NK-92 treated with Interleukin-12 subunit alpha and Interleukin-12 subunit beta, amount 100 ng/mL, for 24 hours (cell line): ENCODE data around the gene LRCH3.
"Not testable (repeated sequence)": the region's sequence is repeated elsewhere in the genome, so short reads cannot be mapped to it uniquely, and the experiment has no call there.

Experiments
- DNase-seq: peaks from one replicate; lab custom pipeline; 2025; lab: John Stamatoyannopoulos, UW

The LRCH3 gene

DNA sequence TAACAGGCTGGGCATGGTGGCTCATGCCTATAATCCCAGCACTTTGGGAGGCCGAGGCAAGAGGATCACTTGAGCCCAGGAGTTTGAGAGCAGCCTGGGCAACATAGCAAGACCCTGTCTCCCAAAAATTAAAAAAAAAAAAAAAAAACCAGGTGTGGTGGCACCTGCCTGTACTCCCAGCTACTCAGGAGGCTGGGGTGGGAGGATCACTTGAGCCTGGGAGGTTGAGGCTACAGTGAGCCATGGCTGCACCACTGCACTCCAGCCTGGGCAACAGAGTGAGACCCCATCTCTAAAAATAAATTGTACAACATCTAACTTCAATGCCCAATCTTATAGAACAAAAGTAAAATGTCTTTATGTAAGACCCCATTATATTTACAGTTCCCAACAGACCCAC lies 95.0 kb downstream of the LRCH3 start:
- DNase-seq = not testable (repeated sequence)

DNA sequence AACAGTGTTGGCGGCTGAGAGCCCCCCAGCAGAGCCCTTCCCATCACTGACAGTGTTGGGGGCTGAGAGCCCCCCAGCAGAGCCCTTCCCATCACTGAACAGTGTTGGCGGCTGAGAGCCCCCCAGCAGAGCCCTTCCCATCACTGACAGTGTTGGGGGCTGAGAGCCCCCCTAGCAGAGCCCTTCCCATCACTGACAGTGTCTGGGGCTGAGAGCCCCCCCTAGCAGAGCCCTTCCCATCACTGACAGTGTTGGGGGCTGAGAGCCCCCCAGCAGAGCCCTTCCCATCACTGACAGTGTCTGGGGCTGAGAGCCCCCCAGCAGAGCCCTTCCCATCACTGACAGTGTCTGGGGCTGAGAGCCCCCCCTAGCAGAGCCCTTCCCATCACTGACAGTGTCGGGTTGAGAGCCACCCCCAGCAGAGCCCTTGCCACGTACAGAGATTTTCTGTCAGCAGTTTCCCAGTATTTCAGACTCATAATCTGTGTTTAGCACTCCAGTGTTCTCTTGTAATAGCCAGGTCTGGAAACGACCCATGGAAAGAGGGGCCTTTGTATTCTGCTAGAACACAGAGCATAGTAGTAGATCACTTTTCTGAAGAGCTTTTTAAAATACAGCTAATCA lies 96.5 kb downstream of the LRCH3 start:
- not testable (repeated sequence) for DNase-seq

DNA sequence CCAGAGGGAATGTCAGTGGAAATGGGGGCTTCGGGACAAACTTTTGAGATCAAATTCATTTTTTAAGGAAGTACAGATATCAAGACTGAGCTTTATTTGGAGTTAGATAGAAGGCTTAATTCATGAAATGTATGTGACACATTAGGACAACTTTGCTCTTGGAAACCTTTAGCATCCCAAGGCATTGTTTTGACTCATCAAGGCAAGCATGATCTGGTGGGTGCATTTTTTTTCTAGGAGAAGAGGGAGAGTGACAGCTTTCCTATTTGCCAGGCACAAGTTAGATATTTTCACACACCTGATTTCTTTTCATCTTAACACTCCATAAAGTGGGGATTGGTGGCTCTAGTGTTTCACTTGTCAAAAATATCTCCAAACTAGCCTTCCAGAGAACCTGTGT lies 97.5 kb downstream of the LRCH3 start:
- DNase-seq = no peak

DNA sequence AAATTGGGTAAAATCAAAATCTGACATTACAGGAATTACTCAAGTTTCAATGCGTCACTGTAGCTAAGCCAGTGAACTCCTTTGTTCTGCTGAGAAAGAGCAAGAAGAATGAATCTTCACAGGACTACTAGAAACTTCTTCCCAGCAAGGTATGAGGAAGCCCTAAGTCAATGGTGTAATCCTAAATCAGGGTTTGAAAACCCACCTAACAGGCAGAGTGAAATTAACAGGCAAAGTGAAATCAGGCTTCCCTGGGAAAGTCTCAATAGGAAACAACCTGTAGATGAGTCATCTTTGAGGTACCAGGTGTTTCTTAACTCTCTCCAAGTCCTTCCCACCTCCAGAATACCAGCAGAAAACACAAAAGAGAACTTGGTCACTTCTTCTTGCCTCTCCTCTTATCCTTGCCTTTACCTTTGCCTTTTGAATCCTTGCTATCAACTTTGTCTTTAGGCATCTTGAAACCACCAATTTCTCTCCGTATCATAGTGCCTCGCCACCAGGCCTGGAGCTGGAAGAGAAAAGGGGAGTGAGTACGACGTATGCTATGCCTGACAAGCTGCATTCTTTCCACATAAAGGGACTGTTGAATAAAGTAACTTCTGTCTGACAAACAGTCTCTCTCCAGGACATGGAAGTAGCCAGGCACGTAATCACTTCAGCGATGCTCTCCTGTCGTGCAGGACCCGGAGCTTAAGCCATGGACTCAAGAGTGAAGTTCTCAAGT lies 98.3 kb downstream of the LRCH3 start:
- no peak for DNase-seq

DNA sequence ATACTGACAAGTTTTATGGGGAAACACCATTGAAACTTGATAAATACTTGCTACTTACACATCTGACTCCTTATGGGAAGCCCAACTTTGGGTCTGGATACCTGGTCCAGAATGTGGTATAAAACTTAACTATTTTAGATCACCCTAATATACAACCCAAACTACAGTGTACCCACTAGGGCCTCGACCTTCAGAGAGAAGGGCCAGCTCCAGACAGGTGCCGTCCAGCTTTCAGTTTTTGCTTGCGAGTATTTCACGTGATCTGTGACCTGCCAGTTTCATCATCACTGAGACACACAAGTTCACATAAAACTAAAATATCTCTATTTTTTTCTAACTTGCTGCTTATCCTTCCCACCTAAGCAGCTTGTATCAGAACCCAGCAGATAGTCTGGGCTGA lies 99.6 kb downstream of the LRCH3 start:
- DNase-seq = no peak

DNA sequence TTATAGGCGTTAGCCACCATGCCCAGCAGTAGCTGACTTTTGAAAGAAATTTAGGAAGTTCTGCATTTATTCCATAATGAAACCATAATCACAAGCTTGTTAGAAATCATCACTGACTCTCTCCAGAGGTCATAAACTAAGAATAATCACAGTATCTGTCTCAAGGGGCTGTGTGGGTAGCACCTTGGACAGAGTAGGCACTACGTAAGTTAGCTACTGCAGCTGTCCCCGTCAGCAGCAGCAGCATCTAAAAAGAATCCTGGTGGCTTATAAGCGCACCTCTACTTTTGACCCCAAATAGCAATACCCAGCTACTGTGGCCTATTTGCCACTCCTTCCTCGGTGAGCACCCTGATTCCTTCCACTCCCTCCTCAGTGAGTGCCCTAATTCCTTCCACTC lies 101.1 kb downstream of the LRCH3 start:
- DNase-seq = no peak

DNA sequence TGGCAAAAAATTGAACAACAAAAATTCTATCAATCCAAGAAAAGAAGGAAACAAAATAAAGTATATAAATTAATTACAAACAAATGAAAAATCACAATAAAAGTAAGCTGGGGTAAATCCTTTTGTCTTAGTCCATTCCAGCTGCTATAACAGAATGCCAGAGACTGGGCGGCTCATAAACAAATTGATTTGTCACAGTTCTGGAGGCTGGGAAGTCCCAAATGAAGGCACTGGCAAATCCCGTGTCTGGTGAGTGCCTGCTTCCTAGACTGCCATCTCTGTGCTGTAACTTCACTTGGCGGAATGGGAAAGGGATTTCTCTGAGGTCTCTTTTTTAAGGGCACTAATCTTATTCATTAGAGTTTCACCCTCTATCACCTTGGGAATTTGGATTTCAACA lies 105.4 kb downstream of the LRCH3 start:
- DNase-seq = no peak

DNA sequence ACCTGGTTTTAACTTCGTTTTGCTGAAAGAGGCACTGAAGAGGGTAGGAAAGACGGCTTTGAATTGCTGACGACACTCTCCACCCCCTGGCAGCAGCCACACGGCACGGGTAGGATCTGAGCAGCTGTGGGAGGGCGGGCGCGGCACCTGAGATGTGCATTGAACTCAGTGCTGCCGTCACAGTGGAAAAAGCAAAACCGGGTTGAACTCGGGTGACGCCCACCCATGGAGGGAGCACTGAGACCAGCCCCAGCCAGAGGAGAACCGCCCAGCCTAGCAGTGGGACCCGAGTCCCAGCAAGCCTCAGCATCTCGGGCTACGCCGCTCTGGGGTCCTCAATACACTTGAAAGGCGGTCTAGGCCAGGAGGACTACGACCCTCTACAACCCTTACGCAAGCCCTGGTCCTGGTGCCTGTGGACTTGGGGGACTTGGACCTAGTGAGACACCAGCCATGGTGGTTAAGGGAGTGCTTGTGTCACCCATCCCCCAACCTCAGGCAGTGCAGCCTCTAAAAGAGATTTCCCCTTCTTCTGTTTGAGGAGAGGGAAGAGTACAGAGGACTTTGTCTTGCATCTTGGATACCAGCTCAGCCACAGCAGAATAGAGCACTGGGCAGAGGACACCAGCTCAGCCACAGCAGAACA lies 108.9 kb downstream of the LRCH3 start:
- DNase-seq = no peak

DNA sequence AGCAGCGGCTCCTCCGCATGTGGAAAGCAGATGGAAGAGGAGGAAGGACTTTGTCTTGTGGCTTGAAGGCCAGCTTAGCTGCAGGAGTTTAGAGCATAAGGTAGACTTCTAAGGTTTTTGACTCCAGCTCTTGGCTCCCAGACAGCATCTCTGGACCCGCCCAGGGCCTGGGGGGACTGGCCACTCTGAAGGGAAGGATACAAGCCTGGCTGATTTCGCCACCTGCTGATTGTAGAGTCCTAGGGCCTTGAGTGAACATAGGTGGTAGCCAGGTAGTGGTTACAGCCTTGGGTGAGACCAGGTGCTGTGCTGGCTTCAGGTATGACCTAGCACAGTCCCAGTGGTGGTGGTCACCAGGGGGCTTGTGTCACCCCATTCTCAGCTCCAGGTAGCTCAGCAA lies 110.6 kb downstream of the LRCH3 start:
- no peak for DNase-seq

DNA sequence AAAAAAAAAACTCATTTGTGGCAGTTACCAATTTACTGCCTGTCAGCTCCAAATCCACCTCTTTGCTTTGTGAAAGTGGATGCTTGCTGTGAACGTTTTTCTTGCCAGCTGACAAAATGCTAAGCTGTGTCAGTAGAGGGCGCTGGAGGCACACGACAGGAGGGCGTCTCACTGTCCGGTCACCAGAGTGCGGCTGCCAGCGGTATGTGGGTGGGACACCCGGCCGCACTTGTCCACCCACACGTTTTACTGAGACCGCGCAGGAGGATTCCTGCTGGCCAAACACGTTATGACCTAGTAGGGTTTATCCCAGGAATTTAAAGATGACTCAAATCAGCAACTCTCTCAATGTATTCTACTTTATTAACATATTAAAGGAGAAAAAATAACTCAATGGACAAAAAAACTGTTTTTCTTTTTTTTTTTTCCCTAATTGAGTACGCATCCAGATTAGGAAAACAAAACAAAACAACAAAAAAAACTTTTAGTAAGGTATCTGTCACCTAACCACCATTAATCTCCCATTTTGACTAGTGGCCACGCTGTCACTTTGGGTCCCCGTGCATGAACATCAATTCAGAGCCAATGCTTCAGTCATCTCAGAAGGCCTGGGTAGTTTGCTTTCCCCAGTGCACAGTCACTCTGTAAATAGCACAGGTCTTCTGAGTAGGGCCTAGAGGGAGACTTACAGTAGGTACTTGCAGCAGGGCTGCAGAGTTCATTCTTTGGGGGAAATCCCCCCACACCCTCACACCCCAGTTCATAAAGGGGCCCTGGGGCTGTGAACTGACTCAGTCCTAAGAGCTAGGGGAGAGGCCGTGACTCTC lies 115.2 kb downstream of the LRCH3 start:
- DNase-seq = peak; percentile 70

DNA sequence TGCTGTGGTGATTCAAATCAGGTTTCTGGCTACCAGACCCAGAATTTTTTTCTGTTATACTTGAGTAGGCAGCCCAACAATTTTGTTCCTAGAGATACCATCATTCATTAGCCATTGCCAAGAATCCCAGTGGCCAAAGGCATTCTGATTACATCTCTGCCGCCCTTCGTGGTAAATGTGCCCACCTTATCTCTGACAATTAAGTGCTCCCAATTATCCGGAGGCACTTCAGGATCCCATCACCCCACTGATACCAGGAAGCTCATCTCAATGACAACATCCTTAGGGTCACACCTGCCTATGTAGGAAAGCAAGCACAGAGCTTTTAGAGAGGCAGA lies 115.8 kb downstream of the LRCH3 start:
- no peak for DNase-seq

DNA sequence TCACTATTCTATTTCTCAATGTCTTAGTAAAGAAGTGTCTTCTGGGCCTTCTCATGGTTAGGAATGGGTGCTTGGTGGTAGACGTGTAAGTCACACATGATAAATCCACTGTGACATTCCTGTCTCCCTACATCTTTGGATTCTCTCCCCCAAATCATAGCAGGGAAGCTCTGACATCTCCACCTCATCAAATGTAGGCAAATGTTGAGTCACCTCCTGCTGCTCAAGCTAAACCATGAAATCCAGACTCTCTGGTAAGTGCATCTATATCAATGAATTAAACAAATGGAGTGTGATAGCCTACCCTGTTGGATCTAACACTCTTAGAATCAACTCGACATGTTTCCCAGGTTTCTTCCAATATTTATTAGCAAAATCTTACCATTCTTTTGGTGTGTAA lies 116.1 kb downstream of the LRCH3 start:
- no peak for DNase-seq

DNA sequence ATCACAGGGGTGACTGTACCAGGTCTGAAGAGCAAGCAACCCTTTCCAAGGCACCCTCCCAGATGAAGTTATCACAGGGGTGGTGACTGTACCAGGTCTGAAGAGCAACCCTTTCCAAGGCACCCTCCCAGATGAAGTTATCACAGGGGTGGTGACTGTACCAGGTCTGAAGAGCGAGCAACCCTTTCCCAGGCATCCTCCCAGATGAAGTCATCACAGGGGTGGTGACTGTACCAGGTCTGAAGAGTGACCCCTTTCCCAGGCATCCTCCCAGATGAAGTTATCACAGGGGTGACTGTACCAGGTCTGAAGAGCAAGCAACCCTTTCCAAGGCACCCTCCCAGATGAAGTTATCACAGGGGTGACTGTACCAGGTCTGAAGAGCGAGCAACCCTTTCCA lies 117.5 kb downstream of the LRCH3 start:
- not testable (repeated sequence) for DNase-seq

DNA sequence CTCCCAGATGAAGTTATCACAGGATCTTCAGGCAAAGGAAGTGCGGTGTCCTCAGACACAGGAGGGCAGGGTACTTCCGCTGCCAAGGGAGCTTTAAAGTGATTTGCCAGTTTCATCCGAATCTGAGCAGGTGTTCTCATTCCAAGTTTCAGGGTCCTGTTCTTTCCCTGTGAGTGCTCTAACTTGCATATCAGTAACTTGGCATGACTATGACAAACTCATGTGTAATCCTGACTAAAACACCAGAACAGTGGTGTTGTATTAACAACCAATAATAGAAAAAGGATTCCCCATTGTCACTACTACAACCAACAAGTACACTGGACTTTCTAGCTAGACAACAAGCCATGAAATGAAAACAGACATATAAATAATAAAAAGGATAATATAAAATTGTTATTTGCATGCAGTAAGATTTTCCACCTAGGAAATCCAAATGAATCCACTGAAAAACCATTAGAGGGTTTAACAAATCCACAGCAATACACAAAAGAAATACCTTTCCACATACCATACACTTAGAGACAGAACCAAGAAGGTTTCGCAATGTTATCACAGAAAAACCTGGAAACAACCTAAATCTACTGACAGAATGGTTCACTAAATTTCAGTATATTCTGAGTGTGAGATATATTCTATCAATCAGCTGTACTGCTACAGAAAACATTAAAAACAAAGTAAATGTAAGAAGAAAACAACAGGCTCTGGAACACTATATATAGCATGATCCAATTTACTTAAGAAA lies 118.1 kb downstream of the LRCH3 start:
- DNase-seq = no peak

DNA sequence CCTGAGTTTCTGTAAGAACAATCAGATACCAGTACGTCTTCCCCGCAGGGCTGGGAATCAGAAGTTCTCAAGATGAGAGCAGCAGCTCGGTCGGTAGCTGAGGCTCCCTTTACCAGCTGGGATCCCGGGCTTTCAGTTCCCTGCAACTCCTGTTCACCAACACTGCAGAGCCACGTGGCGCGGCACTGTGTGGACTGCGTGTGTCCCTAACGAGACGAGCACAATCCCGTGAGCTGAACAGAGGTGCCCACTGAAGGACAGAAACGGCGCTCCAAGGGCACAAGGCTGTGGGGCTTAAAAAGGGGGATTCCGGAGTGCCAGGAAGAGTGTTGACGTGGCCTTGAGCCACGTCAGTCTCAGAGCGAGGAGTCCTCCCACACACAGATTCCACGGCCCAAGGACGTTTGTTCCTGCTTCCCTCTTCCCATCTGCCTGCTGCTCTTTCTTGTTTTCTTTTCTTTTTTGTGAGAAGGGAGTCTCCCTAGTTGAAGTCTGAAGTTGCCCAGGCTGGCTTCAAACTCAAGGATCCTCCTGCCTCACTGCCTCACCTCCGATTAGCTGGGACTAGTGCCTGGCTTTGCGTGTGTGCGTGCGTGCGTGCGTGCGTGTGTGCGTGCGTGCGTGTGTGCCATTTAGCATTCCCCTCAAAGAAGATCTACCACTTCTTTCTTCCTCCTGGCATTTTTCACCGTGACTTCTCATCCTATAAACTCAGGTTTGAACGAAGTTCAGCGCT lies 121.9 kb downstream of the LRCH3 start:
- DNase-seq = no peak

DNA sequence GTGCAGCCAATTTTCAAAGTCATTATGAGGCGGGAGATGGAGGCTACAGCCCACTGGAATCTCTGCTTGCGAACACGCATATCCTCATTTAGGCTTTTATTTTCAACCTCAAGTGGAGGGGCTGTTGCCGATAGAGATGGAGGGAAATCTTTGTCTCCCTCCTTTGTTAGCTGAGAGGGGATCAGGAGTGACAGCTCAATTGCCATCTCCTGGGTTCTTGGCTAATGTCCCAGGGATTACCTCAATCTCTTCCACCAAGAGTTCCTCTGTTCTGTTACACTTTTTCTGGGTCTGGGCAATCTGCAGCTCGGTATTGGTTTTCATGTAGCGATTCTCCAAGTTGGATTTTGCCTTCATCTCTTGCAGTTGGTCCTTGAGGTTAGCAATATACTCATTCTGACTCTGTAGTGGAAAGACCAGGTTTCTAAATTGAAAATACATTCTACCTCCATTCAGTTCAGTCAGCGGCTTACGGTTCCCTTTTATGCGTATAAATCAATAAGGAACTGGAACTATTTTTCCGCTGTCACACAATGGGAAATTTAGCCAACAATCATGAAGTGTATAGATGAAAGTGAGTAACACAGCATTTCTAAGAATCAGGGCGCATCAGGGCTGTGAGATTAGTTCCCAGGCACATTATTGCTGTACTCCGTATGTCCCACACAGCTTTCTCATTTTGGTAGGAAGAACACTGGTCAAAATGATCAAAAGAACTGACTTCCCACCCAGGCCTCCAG lies 122.8 kb downstream of the LRCH3 start:
- no peak for DNase-seq

DNA sequence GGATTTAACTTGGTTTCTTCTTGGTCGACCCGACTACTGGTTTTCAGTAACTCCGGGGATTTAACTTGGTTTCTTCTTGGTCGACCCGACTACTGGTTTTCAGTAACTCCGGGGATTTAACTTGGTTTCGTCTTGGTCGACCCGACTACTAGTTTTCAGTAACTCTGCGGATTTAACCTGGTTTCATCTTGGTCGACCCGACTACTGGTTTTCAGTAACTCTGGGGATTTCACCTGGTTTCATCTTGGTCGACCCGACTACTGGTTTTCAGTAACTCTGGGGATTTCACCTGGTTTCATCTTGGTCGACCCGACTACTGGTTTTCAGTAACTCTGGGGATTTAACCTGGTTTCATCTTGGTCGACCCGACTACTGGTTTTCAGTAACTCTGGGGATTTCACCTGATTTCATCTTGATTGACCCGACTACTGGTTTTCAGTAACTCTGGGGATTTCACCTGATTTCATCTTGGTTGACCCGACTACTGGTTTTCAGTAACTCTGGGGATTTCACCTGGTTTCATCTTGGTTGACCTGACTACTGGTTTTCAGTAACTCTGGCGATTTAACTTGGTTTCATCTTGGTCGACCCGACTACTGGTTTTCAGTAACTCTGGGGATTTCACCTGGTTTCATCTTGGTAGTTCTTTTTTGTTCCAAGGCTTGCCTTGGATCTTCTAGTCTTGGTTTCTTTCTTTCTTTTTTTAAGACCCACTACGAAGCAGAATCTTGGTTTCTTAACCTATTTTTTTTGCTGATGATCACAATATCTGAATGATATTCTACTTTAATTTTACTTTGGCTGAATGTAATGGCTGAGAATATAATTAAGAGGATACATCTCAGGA lies 130.6 kb downstream of the LRCH3 start:
- DNase-seq = not testable (repeated sequence)

DNA sequence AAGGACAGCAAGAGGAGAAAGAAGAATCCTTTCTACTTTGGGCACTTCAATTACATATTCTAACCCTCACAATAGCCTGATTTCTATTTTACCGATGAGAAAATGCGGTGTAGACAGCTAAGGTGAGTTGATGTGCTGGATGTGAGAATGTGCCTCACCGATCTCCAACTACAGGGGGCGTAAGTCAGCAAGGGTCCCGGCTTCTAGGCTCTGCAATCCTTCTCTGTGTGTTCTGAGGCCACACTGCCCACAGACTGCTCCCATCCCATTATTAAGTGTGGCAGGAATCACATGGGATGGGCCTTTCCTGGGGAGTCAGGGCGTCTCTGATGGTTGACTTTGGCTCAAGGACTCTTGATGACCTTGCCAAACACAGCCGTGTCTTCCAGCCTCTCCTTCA lies 135.4 kb downstream of the LRCH3 start:
- no peak for DNase-seq

DNA sequence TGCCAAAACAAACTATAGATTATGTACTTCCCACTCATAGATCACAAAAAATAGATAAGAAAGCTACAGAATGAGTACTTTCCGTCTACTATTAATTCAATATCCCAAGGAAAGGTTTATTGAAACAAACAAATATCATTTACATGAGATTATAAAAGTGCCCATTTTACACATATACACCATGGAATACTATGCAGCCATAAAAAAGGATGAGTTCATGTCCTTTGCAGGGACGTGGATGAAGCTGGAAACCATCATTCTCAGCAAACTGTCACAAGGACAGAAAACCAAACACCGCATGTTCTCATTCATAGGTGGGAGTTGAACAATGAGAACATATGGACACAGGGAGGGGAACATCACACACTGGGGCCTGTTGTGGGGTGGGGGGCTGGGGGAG lies 136.5 kb downstream of the LRCH3 start:
- not testable (repeated sequence) for DNase-seq
